D721Med (cell line): ENCODE results near the gene TRAPPC5.

Experiments
- DNase-seq: peaks from one replicate; pipeline ENCODE4 v3.0.0; 2011; ENCODE audit warnings: low spot score; ENCODE audit not compliant: insufficient read length
- FAIRE-seq: peaks from 2 replicates; lab custom pipeline; 2011; peaks lifted over from hg19 to GRCh38; lab: Jason Lieb, UNC
- CTCF ChIP-seq: IDR thresholded peaks from 2 replicates; pipeline ENCODE4 v1.5.1; 2012; ENCODE audit warnings: mild to moderate bottlenecking, control low read depth; ENCODE audit not compliant: insufficient read depth; ENCODE audit errors: missing control alignments

The TRAPPC5 gene

GRCh38 chr19:7676854-7677253 is 3.8 kb upstream of the TRAPPC5 start, which contains the start of gene MCEMP1:
Gene MCEMP1, plus strand, starts transcription at chr19:7677090. Its CDS starts 31 bp downstream, at chr19:7677121.
- TF ChIP-seq CTCF = no peak
- FAIRE-seq (no peak), DNase-seq (no peak)

- FAIRE-seq = no peak
- TF ChIP-seq CTCF = no peak
These were observed 2.8 kb upstream of the TRAPPC5 start for GRCh38 chr19:7677669-7678311.

DNA sequence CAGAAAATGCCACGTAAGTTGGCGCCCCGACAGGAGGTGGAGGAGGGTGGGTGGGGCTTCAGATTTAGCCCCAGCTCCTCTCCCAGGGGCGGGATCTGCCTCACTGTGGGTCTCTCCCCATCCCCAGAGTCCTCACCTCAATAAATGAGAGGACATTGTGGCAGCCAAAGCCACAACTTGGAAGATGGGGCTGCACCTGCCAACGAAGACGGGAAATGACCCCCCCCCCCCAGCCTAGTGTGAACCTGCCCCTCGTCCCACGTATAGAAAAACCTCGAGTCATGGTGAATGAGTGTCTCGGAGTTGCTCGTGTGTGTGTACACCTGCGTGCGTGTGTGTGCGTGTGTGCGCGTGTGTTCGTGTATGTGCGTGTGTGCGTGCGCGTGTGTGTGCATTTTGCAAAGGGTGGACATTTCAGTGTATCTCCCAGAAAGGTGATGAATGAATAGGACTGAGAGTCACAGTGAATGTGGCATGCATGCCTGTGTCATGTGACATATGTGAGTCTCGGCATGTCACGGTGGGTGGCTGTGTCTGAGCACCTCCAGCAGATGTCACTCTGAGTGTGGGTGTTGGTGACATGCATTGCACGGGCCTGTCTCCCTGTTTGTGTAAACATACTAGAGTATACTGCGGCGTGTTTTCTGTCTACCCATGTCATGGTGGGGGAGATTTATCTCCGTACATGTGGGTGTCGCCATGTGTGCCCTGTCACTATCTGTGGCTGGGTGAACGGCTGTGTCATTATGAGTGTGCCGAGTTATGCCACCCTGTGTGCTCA is 1.5 kb upstream of the TRAPPC5 start:
- peak; percentile 64 for TF ChIP-seq CTCF
- peak; percentile 59 for DNase-seq
- no peak for FAIRE-seq

More at GRCh38 chr19:7677669-7678311, 2.8 kb upstream of the TRAPPC5 start:
- DNase-seq = no peak

GRCh38 chr19:7679771-7680605 is 645 bp upstream of the TRAPPC5 start:
- FAIRE-seq (no peak), DNase-seq (no peak)
- no peak for TF ChIP-seq CTCF

- peak; percentile 54 for TF ChIP-seq CTCF
- DNase-seq = peak; percentile 91
- FAIRE-seq = no peak
These were observed 924 bp downstream of the TRAPPC5 start for GRCh38 chr19:7681340-7682174.

DNA sequence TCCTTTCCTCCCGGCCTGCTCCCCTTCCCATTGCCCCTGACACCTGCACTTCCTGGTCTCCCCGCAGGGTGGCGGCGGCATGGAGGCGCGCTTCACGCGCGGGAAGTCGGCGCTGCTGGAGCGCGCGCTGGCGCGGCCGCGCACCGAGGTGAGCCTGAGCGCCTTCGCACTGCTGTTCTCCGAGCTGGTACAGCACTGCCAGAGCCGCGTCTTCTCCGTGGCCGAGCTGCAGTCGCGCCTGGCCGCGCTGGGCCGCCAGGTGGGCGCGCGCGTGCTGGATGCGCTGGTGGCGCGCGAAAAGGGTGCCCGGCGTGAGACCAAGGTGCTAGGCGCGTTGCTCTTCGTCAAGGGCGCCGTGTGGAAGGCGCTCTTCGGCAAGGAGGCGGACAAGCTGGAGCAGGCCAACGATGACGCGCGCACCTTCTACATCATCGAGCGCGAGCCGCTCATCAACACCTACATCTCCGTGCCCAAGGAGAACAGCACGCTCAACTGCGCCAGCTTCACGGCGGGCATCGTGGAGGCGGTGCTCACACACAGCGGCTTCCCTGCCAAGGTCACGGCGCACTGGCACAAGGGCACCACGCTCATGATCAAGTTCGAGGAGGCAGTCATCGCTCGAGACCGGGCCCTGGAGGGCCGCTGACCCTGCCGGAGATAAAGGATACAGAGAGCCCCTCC is 1.7 kb downstream of the TRAPPC5 start:
- FAIRE-seq (no peak), DNase-seq (no peak)
- no peak for TF ChIP-seq CTCF
